Ishikawa (cell line): Measurements from ENCODE around the gene SH3BP5L.
A peak's percentile ranks its signal among the peaks of the same experiment; 100 is the strongest.

ENCODE experiments used
- CEBPB ChIP-seq: IDR thresholded peaks from 2 replicates; pipeline ENCODE4 v1.6.1; 2012
- CREB1 ChIP-seq: IDR thresholded peaks from 2 replicates; pipeline ENCODE4 v1.6.1; 2012; ENCODE audit warnings: low read depth
- EGR1 ChIP-seq: IDR thresholded peaks from 2 replicates; pipeline ENCODE4 v1.6.1; 2012
- EP300 ChIP-seq: IDR thresholded peaks from 2 replicates; pipeline ENCODE4 v1.6.1; 2012; ENCODE audit warnings: borderline replicate concordance
- FOXM1 ChIP-seq: IDR thresholded peaks from 2 replicates; pipeline ENCODE4 v1.6.1; 2012; ENCODE audit warnings: low read depth, borderline replicate concordance
- NFIC ChIP-seq: IDR thresholded peaks from 2 replicates; pipeline ENCODE4 v1.6.1; 2012
- RAD21 ChIP-seq: IDR thresholded peaks from 2 replicates; pipeline ENCODE4 v1.6.1; 2012; ENCODE audit warnings: low read depth
- REST ChIP-seq: IDR thresholded peaks from 2 replicates; pipeline ENCODE4 v1.6.1; 2012; ENCODE audit warnings: low read depth, mild to moderate bottlenecking
- TAF1 ChIP-seq: IDR thresholded peaks from 2 replicates; pipeline ENCODE4 v1.6.1; 2012; ENCODE audit warnings: low read depth, mild to moderate bottlenecking
- TCF12 ChIP-seq: IDR thresholded peaks from 2 replicates; pipeline ENCODE4 v1.6.1; 2012; ENCODE audit warnings: low read depth
- TEAD4 ChIP-seq: IDR thresholded peaks from 2 replicates; pipeline ENCODE4 v1.6.1; 2012
- USF1 ChIP-seq: IDR thresholded peaks from 2 replicates; pipeline ENCODE4 v1.6.1; 2012
- YY1 ChIP-seq: IDR thresholded peaks from 2 replicates; pipeline ENCODE4 v1.6.1; 2012; ENCODE audit warnings: low read depth
- ZBTB7A ChIP-seq: IDR thresholded peaks from 2 replicates; pipeline ENCODE4 v1.6.1; 2012; ENCODE audit warnings: low read depth
- TF ChIP-seq, protein P1 (sequence below): IDR thresholded peaks from 2 replicates; pipeline ENCODE4 v1.6.1; 2012

Gene SH3BP5L

GRCh38 chr1:248840946-248841345 lies 15.2 kb upstream of the SH3BP5L start:
- no peak for TF ChIP-seq NFIC
- TF ChIP-seq USF1: no peak
- no peak for TF ChIP-seq RAD21
- no peak for TF ChIP-seq EP300
- TF ChIP-seq, protein P1, sequence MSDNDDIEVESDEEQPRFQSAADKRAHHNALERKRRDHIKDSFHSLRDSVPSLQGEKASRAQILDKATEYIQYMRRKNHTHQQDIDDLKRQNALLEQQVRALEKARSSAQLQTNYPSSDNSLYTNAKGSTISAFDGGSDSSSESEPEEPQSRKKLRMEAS: no peak
- TF ChIP-seq TEAD4: no peak
- no peak for TF ChIP-seq YY1
- TF ChIP-seq ZBTB7A: no peak
- no peak for TF ChIP-seq TAF1
- no peak for TF ChIP-seq FOXM1
- no peak for TF ChIP-seq CREB1

GRCh38 chr1:248839168-248839555 lies 13.4 kb upstream of the SH3BP5L start:
- TF ChIP-seq USF1: no peak
- TF ChIP-seq ZBTB7A: no peak
- no peak for TF ChIP-seq TEAD4
- no peak for TF ChIP-seq TCF12
- no peak for TF ChIP-seq REST
- no peak for TF ChIP-seq FOXM1
- TF ChIP-seq CREB1: no peak
- no peak for TF ChIP-seq RAD21
- no peak for TF ChIP-seq EP300
- TF ChIP-seq EGR1: no peak

- TF ChIP-seq FOXM1 (peak; percentile 41; the same call in 1 of the 2 replicates), REST (no peak), YY1 (no peak; the same call in none of the 2 replicates), TAF1 (peak; percentile 85), RAD21 (no peak), NFIC (no peak), ZBTB7A (peak; percentile 86), CEBPB (no peak), USF1 (no peak), EP300 (peak; percentile 22; the same call in 1 of the 2 replicates), CREB1 (peak; percentile 93), TEAD4 (peak; percentile 75), EGR1 (no peak), TCF12 (peak; percentile 62)
- TF ChIP-seq, protein P1: peak; percentile 75; the same call in 1 of the 2 replicates
These were observed 12.8 kb upstream of the SH3BP5L start for GRCh38 chr1:248838357-248839167.

DNA sequence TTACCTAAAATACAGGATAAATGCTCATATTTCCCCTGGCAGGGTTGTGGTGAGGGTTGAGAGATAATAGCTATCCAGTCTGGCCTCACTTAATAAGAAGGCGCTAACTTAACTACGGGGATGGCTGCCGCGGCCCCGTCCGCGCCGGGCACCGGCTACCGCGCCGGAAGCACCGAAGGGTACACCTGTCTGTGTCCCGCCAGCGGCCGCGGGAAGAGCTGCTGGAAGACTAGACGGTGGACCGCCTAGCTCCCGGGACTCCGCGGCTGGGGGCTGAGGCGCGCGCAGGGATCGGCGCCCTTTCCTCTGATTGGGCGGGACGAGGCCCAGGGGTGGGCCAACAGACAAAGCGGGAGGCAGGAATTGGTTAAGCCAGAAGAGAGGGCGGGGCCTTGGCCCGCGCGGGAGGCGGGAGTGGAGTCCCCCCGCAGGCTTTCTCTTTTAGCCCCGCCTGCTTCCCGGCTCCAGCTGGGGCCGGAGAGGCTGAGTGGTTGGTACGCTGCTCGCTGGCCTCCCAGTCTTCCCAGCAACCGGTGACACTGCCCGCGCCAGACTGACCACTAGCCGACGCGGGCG lies 12.2 kb upstream of the SH3BP5L start, which contains the start of gene ZNF672:
TSS of gene ZNF672 (plus strand) at position 444 of the 576 bp plus-strand sequence. CDS start 9,051 bp downstream, outside the sequence.
- TF ChIP-seq EGR1 (no peak), TEAD4 (no peak), TCF12 (no peak; the same call in 1 of the 2 replicates), USF1 (peak; percentile 38), TAF1 (peak; percentile 86), CREB1 (peak; percentile 87), YY1 (no peak), REST (no peak), ZBTB7A (peak; percentile 42), CEBPB (no peak), NFIC (peak; percentile 12; the same call in 1 of the 2 replicates), RAD21 (peak; percentile 7; the same call in 1 of the 2 replicates), EP300 (no peak), FOXM1 (no peak)
- TF ChIP-seq, protein P1: peak; percentile 57; the same call in 1 of the 2 replicates
